HepG2 (cell line): ENCODE data around the gene MTA3. TPM values are rescaled to one million over a fixed set of nuclear protein-coding genes. Genes with fewer than 3 reads are reported as not detected.

Experiments used
- BRD4 ChIP-seq: sonication (generic); formaldehyde crosslinking; IDR thresholded peaks from 2 replicates; pipeline ENCODE4 v1.4.0; 2020; ENCODE audit warnings: missing genetic modification reagents
- GATA4 ChIP-seq: sonication (generic); IDR thresholded peaks from 2 replicates; pipeline ENCODE4 v1.6.1; 2016; ENCODE audit warnings: antibody characterized with exemption, low read depth, borderline replicate concordance
- MIER2 ChIP-seq: IDR thresholded peaks from 2 replicates; pipeline ENCODE4 v1.6.1; 2016; ENCODE audit warnings: missing biosample characterization, missing genetic modification reagents
- NR2F1 ChIP-seq, 2 experiments: fragments of 450-650 bp in 1 of 2; formaldehyde crosslinking in 1 of 2; IDR thresholded peaks; 2 replicates each; pipeline versions ENCODE4 v1.5.0 to v1.6.1; 2016 to 2020; ENCODE audit warnings: mild to moderate bottlenecking in 1 of 2, missing compliant biosample characterization in 1 of 2, missing genetic modification reagents in 1 of 2, moderate library complexity in 1 of 2
- POGZ ChIP-seq: sonication (generic); formaldehyde crosslinking; IDR thresholded peaks from 2 replicates; pipeline ENCODE4 v1.4.0; 2020; ENCODE audit warnings: mild to moderate bottlenecking, missing genetic modification reagents
- REPIN1 ChIP-seq: sonication (generic); formaldehyde crosslinking; IDR thresholded peaks from 2 replicates; pipeline ENCODE4 v1.8.0; 2022; ENCODE audit warnings: missing genetic modification reagents, low read depth, mild to moderate bottlenecking, borderline replicate concordance
- TOE1 ChIP-seq: sonication (generic); formaldehyde crosslinking; IDR thresholded peaks from 2 replicates; pipeline ENCODE4 v1.4.0; 2020; ENCODE audit warnings: mild to moderate bottlenecking, missing genetic modification reagents
- ZNF143 ChIP-seq: sonication (generic); formaldehyde crosslinking; IDR thresholded peaks from 2 replicates; pipeline ENCODE4 v1.4.0; 2020; ENCODE audit warnings: missing genetic modification reagents
- ZNF441 ChIP-seq: sonication (generic); formaldehyde crosslinking; IDR thresholded peaks from 2 replicates; pipeline ENCODE4 v1.7.0; 2021; ENCODE audit warnings: missing genetic modification reagents, borderline replicate concordance
- ZNF7 ChIP-seq: IDR thresholded peaks from 2 replicates; pipeline ENCODE4 v1.6.1; 2016; ENCODE audit warnings: missing biosample characterization, missing genetic modification reagents
- ZSCAN22 ChIP-seq: sonication (generic); formaldehyde crosslinking; IDR thresholded peaks from 2 replicates; pipeline ENCODE4 v1.4.0; 2020; ENCODE audit warnings: mild to moderate bottlenecking, missing genetic modification reagents
- polyA plus RNA-seq, 8 experiments: library from polyadenylated mRNA; depleted of rRNA in 3 of 8; stranded (reverse) in 7 of 8; unstranded in 1 of 8; fragments of >200 nt; fragmentation: Illumina TruSeq in 4 of 8; extraction: Trizol in 4 of 8; gene quantifications; 2 replicates each; pipeline versions ENCODE4 v1.2.1 to v1.2.3, GENCODE V29; 2011 to 2016; ENCODE audit warnings: low read depth in 4 of 8, missing spikeins in 1 of 8, mixed read lengths in 1 of 8; ENCODE audit not compliant: insufficient read depth in 1 of 8
- total RNA-seq, 5 experiments: library from RNA; depleted of rRNA; stranded (reverse); fragments of >200 nt; fragmentation: Illumina TruSeq; extraction: Trizol; gene quantifications; 2 replicates each; pipeline ENCODE4 v1.2.3, GENCODE V29; 2016; ENCODE audit warnings: low read depth in 1 of 5
- TF ChIP-seq, protein P1 (sequence below): sonication (generic); formaldehyde crosslinking; IDR thresholded peaks from 2 replicates; pipeline ENCODE4 v1.8.0; 2022; ENCODE audit warnings: missing genetic modification reagents, mild to moderate bottlenecking, inconsistent platforms, borderline replicate concordance
- TF ChIP-seq, protein P2 (sequence below), 2 experiments: sonication (generic) in 1 of 2; formaldehyde crosslinking in 1 of 2; IDR thresholded peaks; 2 replicates each; pipeline versions ENCODE4 v1.4.0 to v1.6.1; 2018 to 2020; ENCODE audit warnings: missing genetic modification reagents in 2 of 2, borderline replicate concordance in 1 of 2, low read depth in 1 of 2, mild to moderate bottlenecking in 1 of 2, missing biosample characterization in 1 of 2
- TF ChIP-seq, protein P3 (sequence below): sonication (generic); formaldehyde crosslinking; IDR thresholded peaks from 2 replicates; pipeline ENCODE4 v1.5.0; 2020; ENCODE audit warnings: missing genetic modification reagents, mild to moderate bottlenecking, borderline replicate concordance
- TF ChIP-seq, protein P4 (sequence below): sonication (generic); formaldehyde crosslinking; IDR thresholded peaks from 2 replicates; pipeline ENCODE4 v1.5.1; 2020; ENCODE audit warnings: mild to moderate bottlenecking, moderate library complexity, missing genetic modification reagents
- TF ChIP-seq, protein P5 (sequence below): sonication (generic); formaldehyde crosslinking; IDR thresholded peaks from 2 replicates; pipeline ENCODE4 v1.4.0; 2020; ENCODE audit warnings: mild to moderate bottlenecking, missing genetic modification reagents

MTA3 gene
- total and polyA plus RNA-seq, 2 of the 13 experiments (the other 11 are each of a cell fraction or from before 2014, with no cell fraction given) = 48.8 to 77.8 TPM

DNA sequence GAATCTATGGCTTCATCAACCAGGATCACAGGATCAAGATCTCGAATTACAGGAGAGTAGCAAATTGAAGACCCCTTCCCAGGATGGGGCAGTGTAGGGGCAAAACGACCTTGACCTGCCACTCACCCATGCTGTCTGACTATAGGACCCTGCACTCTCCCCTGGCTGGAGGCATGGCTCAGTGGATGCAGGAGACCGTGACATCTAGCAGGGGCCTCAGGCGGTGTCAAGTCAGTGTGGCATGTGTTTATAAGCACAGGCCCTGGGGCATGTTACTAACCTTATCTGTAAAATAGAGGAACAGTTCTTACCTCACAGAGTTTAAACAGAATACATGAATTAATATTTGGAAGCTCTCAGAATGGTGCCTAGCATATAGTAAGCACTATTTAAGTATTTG lies 220.4 kb downstream of the MTA3 start (continued):
- TF ChIP-seq, protein P1, sequence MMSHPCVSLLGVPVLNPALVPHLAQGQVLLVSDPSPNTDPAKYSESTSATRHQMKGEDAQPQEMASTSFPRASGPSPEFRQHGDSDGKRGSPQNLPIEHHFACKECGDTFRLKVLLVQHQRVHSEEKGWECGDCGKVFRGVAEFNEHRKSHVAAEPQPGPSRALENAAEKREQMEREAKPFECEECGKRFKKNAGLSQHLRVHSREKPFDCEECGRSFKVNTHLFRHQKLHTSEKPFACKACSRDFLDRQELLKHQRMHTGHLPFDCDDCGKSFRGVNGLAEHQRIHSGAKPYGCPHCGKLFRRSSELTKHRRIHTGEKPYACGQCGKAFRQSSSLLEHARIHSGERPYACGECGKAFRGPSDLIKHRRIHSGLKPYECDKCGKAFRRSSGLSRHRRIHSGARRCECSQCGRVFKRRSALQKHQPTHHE (CRISPR knock-in tag) = no peak
- TF ChIP-seq, protein P2, sequence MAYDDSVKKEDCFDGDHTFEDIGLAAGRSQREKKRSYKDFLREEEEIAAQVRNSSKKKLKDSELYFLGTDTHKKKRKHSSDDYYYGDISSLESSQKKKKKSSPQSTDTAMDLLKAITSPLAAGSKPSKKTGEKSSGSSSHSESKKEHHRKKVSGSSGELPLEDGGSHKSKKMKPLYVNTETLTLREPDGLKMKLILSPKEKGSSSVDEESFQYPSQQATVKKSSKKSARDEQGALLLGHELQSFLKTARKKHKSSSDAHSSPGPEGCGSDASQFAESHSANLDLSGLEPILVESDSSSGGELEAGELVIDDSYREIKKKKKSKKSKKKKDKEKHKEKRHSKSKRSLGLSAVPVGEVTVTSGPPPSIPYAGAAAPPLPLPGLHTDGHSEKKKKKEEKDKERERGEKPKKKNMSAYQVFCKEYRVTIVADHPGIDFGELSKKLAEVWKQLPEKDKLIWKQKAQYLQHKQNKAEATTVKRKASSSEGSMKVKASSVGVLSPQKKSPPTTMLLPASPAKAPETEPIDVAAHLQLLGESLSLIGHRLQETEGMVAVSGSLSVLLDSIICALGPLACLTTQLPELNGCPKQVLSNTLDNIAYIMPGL (CRISPR knock-in tag; IDR thresholded peaks at IDR 0.05; ENCODE audit: borderline replicate concordance in 1 of 2, low read depth in 1 of 2) = no peak
- TF ChIP-seq ZSCAN22 (CRISPR knock-in tag) (no peak), GATA4 (no peak), ZNF143 (CRISPR knock-in tag) (no peak), TOE1 (CRISPR knock-in tag) (no peak), MIER2 (no peak), POGZ (no peak), ZNF441 (CRISPR knock-in tag) (no peak), BRD4 (CRISPR knock-in tag) (no peak), ZNF7 (CRISPR knock-in tag) (no peak), NR2F1 (CRISPR knock-in tag; IDR thresholded peaks at IDR 0.05) (no peak), REPIN1 (CRISPR knock-in tag) (no peak)
- TF ChIP-seq, protein P3, sequence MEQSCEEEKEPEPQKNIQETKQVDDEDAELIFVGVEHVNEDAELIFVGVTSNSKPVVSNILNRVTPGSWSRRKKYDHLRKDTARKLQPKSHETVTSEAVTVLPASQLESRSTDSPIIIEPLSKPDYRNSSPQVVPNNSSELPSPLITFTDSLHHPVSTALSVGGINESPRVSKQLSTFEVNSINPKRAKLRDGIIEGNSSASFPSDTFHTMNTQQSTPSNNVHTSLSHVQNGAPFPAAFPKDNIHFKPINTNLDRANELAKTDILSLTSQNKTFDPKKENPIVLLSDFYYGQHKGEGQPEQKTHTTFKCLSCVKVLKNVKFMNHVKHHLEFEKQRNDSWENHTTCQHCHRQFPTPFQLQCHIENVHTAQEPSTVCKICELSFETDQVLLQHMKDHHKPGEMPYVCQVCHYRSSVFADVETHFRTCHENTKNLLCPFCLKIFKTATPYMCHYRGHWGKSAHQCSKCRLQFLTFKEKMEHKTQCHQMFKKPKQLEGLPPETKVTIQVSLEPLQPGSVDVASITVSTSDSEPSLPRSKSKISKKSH (CRISPR knock-in tag) = no peak
- TF ChIP-seq, protein P4, sequence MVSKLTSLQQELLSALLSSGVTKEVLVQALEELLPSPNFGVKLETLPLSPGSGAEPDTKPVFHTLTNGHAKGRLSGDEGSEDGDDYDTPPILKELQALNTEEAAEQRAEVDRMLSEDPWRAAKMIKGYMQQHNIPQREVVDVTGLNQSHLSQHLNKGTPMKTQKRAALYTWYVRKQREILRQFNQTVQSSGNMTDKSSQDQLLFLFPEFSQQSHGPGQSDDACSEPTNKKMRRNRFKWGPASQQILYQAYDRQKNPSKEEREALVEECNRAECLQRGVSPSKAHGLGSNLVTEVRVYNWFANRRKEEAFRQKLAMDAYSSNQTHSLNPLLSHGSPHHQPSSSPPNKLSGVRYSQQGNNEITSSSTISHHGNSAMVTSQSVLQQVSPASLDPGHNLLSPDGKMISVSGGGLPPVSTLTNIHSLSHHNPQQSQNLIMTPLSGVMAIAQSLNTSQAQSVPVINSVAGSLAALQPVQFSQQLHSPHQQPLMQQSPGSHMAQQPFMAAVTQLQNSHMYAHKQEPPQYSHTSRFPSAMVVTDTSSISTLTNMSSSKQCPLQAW (CRISPR knock-in tag) = no peak
- TF ChIP-seq, protein P5, sequence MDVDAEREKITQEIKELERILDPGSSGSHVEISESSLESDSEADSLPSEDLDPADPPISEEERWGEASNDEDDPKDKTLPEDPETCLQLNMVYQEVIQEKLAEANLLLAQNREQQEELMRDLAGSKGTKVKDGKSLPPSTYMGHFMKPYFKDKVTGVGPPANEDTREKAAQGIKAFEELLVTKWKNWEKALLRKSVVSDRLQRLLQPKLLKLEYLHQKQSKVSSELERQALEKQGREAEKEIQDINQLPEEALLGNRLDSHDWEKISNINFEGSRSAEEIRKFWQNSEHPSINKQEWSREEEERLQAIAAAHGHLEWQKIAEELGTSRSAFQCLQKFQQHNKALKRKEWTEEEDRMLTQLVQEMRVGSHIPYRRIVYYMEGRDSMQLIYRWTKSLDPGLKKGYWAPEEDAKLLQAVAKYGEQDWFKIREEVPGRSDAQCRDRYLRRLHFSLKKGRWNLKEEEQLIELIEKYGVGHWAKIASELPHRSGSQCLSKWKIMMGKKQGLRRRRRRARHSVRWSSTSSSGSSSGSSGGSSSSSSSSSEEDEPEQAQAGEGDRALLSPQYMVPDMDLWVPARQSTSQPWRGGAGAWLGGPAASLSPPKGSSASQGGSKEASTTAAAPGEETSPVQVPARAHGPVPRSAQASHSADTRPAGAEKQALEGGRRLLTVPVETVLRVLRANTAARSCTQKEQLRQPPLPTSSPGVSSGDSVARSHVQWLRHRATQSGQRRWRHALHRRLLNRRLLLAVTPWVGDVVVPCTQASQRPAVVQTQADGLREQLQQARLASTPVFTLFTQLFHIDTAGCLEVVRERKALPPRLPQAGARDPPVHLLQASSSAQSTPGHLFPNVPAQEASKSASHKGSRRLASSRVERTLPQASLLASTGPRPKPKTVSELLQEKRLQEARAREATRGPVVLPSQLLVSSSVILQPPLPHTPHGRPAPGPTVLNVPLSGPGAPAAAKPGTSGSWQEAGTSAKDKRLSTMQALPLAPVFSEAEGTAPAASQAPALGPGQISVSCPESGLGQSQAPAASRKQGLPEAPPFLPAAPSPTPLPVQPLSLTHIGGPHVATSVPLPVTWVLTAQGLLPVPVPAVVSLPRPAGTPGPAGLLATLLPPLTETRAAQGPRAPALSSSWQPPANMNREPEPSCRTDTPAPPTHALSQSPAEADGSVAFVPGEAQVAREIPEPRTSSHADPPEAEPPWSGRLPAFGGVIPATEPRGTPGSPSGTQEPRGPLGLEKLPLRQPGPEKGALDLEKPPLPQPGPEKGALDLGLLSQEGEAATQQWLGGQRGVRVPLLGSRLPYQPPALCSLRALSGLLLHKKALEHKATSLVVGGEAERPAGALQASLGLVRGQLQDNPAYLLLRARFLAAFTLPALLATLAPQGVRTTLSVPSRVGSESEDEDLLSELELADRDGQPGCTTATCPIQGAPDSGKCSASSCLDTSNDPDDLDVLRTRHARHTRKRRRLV = no peak
